Keratinocyte (primary cell): ENCODE measurements around the gene MYADML2. TPM values are rescaled to one million over a fixed set of nuclear protein-coding genes. Genes with fewer than 3 reads are reported as not detected.

Experiments
- DNase-seq: peaks from one replicate; pipeline ENCODE4 v3.0.0-alpha.2; 2011; ENCODE audit warnings: low read depth, missing footprints, low spot score
- FAIRE-seq: peaks from 2 replicates; lab custom pipeline; 2011; peaks lifted over from hg19 to GRCh38; lab: Jason Lieb, UNC
- H2AFZ ChIP-seq: 2 replicates; pipeline ENCODE4 v1.6.0; 2012; ENCODE audit warnings: low read length, control low read depth, inconsistent platforms; ENCODE audit not compliant: control insufficient read depth
- H3K27ac ChIP-seq: 2 replicates; pipeline ENCODE4 v1.5.1; 2011; ENCODE audit warnings: low read length; ENCODE audit not compliant: control insufficient read depth, insufficient read depth
- H3K27me3 ChIP-seq: 3 replicates; pipeline ENCODE4 v1.6.0; 2011; ENCODE audit warnings: low read length; ENCODE audit not compliant: control insufficient read depth, insufficient read depth; ENCODE audit errors: extremely low read depth
- H3K36me3 ChIP-seq, 2 experiments: 2 replicates in 1 of 2; 3 replicates in 1 of 2; pipeline ENCODE4 v1.5.1; 2011; ENCODE audit warnings: low read length in 2 of 2, mild to moderate bottlenecking in 1 of 2; ENCODE audit not compliant: control insufficient read depth in 2 of 2, insufficient read depth in 2 of 2; ENCODE audit errors: extremely low read depth in 1 of 2
- H3K4me1 ChIP-seq: 3 replicates; pipeline ENCODE4 v1.5.1; 2011; ENCODE audit warnings: low read length; ENCODE audit not compliant: control insufficient read depth, insufficient read depth; ENCODE audit errors: extremely low read depth
- H3K4me2 ChIP-seq: 3 replicates; pipeline ENCODE4 v1.6.0; 2011; ENCODE audit warnings: low read depth, low read length; ENCODE audit not compliant: control insufficient read depth, insufficient read depth; ENCODE audit errors: extremely low read depth
- H3K4me3 ChIP-seq, 3 experiments: fragments of 200-600 bp in 1 of 3; sonication (generic) in 1 of 3; 2 replicates in 2 of 3; 3 replicates in 1 of 3; pipeline ENCODE4 v1.5.1; 2011 to 2016; ENCODE audit warnings: low read length in 3 of 3, mild to moderate bottlenecking in 3 of 3, control low read depth in 2 of 3, inconsistent platforms in 1 of 3, low read depth in 1 of 3, mixed read lengths in 1 of 3, mixed run types in 1 of 3, moderate library complexity in 1 of 3; ENCODE audit not compliant: control insufficient read depth in 2 of 3, insufficient read depth in 2 of 3; ENCODE audit errors: extremely low read depth in 1 of 3
- H3K79me2 ChIP-seq: 2 replicates; pipeline ENCODE4 v1.6.0; 2012; ENCODE audit warnings: low read length; ENCODE audit not compliant: control insufficient read depth, insufficient read depth
- H3K9ac ChIP-seq: 3 replicates; pipeline ENCODE4 v1.6.0; 2011; ENCODE audit warnings: low read length; ENCODE audit not compliant: control insufficient read depth, insufficient read depth; ENCODE audit errors: extremely low read depth
- H3K9me1 ChIP-seq: 3 replicates; pipeline ENCODE4 v1.6.0; 2011; ENCODE audit warnings: low read length; ENCODE audit not compliant: control insufficient read depth, insufficient read depth; ENCODE audit errors: extremely low read depth
- H3K9me3 ChIP-seq: 2 replicates; pipeline ENCODE4 v1.5.1; 2012; ENCODE audit warnings: low read depth, low read length; ENCODE audit not compliant: control insufficient read depth
- H4K20me1 ChIP-seq: 3 replicates; pipeline ENCODE4 v1.6.0; 2011; ENCODE audit warnings: low read length; ENCODE audit not compliant: control insufficient read depth, insufficient read depth; ENCODE audit errors: extremely low read depth
- CTCF ChIP-seq, 3 experiments: IDR thresholded peaks in 1 of 3; conservative IDR thresholded peaks in 1 of 3; optimal IDR thresholded peaks in 1 of 3; 2 replicates in 2 of 3; 3 replicates in 1 of 3; pipeline versions ENCODE3 to v1.5.1; 2011; ENCODE audit warnings: low read length in 3 of 3, mild to moderate bottlenecking in 3 of 3, moderate library complexity in 2 of 3, control low read depth in 1 of 3, inconsistent platforms in 1 of 3; ENCODE audit not compliant: insufficient read depth in 2 of 3; ENCODE audit errors: extremely low read depth in 1 of 3
- EZH2 ChIP-seq: IDR thresholded peaks from one replicate; pipeline ENCODE4 v1.6.1; 2012; ENCODE audit warnings: inconsistent platforms, mild to moderate bottlenecking, low read length, moderate library complexity
- dilution Hi-C: fragments of 300-500 bp; cut with MboI; formaldehyde crosslinking; loops from one replicate; pipeline ENCODE4 v1.7.0; 2020; ENCODE audit warnings: low sequenced_read_pairs; ENCODE audit not compliant: extremely low pct_ligation_motif_present
- polyA plus RNA-seq, 5 experiments: library from polyadenylated mRNA; depleted of rRNA in 3 of 5; stranded (reverse) in 3 of 5; stranded (forward) in 1 of 5; unstranded in 1 of 5; fragments of >200 nt; gene quantifications; 1 replicate in 1 of 5; 2 replicates in 3 of 5; 3 replicates in 1 of 5; pipeline versions ENCODE4 v1.2.1 to v1.2.3, GENCODE V29; 2011 to 2012; ENCODE audit warnings: missing spikeins in 2 of 5, low read depth in 1 of 5, low replicate concordance in 1 of 5

MYADML2 gene
- polyA plus RNA-seq, 1 donor (not counting 4 experiments of a cell fraction or from before 2014, with no cell fraction given), result not detected

GRCh38 chr17:81909231-81909630 lies 37.8 kb downstream of the MYADML2 start:
- peaks cover 24% of the 10 kb centered on the region for H3K4me1 ChIP-seq
- peaks cover 28 to 33% of the 10 kb centered on the region in 2 experiments for H3K36me3 ChIP-seq
- dilution Hi-C loops, result no loop called here
- no peak overlapping the region for H3K4me3 ChIP-seq
- DNase-seq (no peak), FAIRE-seq (no peak)
- no peak overlapping the region for H3K4me2 ChIP-seq
- TF ChIP-seq EZH2 (no peak), CTCF (optimal IDR thresholded peaks at IDR 0.05 in 1 of 3, IDR thresholded peaks at IDR 0.05 in 1 of 3, conservative IDR thresholded peaks at IDR 0.05 in 1 of 3; ENCODE audit: extremely low read depth in 1 of 3, insufficient read depth in 2 of 3, low read length in 3 of 3) (no peak)
- H3K79me2 ChIP-seq, result peaks cover 17% of the 10 kb centered on the region
- no peaks in the 10 kb centered on the region for H3K9me3 ChIP-seq
- peaks cover 7% of the 10 kb centered on the region for H3K9me1 ChIP-seq
- H3K27ac ChIP-seq, result no peak overlapping the region
- peaks cover 3% of the 10 kb centered on the region for H4K20me1 ChIP-seq
- H3K27me3 ChIP-seq, result no peaks in the 10 kb centered on the region
- H2AFZ ChIP-seq, result no peak overlapping the region
- no peak overlapping the region for H3K9ac ChIP-seq

DNA sequence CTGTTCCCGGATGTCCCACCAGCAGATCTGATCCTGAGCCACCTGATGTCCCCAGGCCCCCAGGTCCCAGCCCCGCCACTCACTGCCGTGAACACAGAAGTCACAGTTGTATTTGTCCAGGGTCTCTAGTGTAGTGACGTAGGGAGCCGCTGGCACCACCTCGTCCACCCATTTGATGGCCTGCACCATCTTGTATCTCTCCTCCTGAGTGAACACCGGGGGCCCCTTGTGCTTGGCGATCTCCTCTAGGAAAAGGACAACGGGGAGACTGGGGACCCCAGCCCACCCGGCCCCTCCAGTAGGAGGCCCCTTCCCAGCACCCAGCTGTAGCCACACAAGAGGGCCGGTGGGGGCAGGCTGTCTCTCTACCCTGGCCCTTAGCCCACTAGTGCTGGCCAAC lies 38.2 kb downstream of the MYADML2 start:
- Histone ChIP-seq H3K9me1 (peaks cover 7% of the 10 kb centered on the region), H3K4me2 (no peak overlapping the region), H3K36me3 (peaks cover 28 to 32% of the 10 kb centered on the region in 2 experiments), H3K27me3 (no peaks in the 10 kb centered on the region), H3K79me2 (peaks cover 17% of the 10 kb centered on the region), H3K9ac (no peak overlapping the region), H3K9me3 (no peaks in the 10 kb centered on the region), H3K27ac (no peak overlapping the region), H3K4me1 (peaks cover 24% of the 10 kb centered on the region), H3K4me3 (no peak overlapping the region), H4K20me1 (peaks cover 3% of the 10 kb centered on the region), H2AFZ (no peak overlapping the region)
- DNase-seq (no peak), FAIRE-seq (no peak)
- no peak for TF ChIP-seq CTCF (optimal IDR thresholded peaks at IDR 0.05 in 1 of 3, IDR thresholded peaks at IDR 0.05 in 1 of 3, conservative IDR thresholded peaks at IDR 0.05 in 1 of 3; ENCODE audit: extremely low read depth in 1 of 3, insufficient read depth in 2 of 3, low read length in 3 of 3)
- dilution Hi-C loops, result no loop called here
